Dendritic cell treated with granulocyte-macrophage colony-stimulating factor and Interleukin-4, amounts not matched to agents 40 ng/mL and 50 ng/mL, for 4 days (primary cell): ENCODE data around the gene CPEB3.
"Not testable (repeated sequence)": the region's sequence is repeated elsewhere in the genome, so short reads cannot be mapped to it uniquely, and the experiment has no call there.

Experiments
- H3K27ac Mint-ChIP-seq: one replicate; pipeline ENCODE4 v1.8.0; 2022; ENCODE audit warnings: mild to moderate bottlenecking, mixed read lengths
- H3K27me3 Mint-ChIP-seq: one replicate; pipeline ENCODE4 v1.8.0; 2022; ENCODE audit warnings: mild to moderate bottlenecking, mixed read lengths
- H3K36me3 Mint-ChIP-seq: one replicate; pipeline ENCODE4 v1.8.0; 2022; ENCODE audit warnings: low read depth, mixed read lengths
- H3K4me1 Mint-ChIP-seq: one replicate; pipeline ENCODE4 v1.8.0; 2022; ENCODE audit warnings: low read depth, mixed read lengths
- H3K4me3 Mint-ChIP-seq: one replicate; pipeline ENCODE4 v1.8.0; 2022; ENCODE audit warnings: mild to moderate bottlenecking, moderate library complexity, mixed read lengths
- H3K9me3 Mint-ChIP-seq: one replicate; pipeline ENCODE4 v1.8.0; 2022; ENCODE audit warnings: mixed read lengths
- intact Hi-C: fragments of 100-400 bp; cut with micrococcal nuclease; formaldehyde crosslinking; loops from one replicate; pipeline ENCODE4 v1.15.0; 2022

The CPEB3 gene

GRCh38 chr10:92130622-92131274 lies 160.1 kb downstream of the CPEB3 start:
- Mint-ChIP-seq H3K27me3 (no peaks in the 10 kb centered on the region), H3K4me1 (peaks cover 24% of the 10 kb centered on the region), H3K36me3 (peaks cover 9% of the 10 kb centered on the region), H3K9me3 (no peaks in the 10 kb centered on the region), H3K27ac (no peak overlapping the region), H3K4me3 (no peak overlapping the region)
- intact Hi-C loops: no loop called here

- peaks cover 23% of the 10 kb centered on the region for H3K4me1 Mint-ChIP-seq
- H3K27ac Mint-ChIP-seq: no peak overlapping the region
- no peaks in the 10 kb centered on the region for H3K27me3 Mint-ChIP-seq
- no peaks in the 10 kb centered on the region for H3K9me3 Mint-ChIP-seq
- intact Hi-C loops: no loop called here
- H3K36me3 Mint-ChIP-seq: no peaks in the 10 kb centered on the region
- H3K4me3 Mint-ChIP-seq: no peak overlapping the region
Measured at GRCh38 chr10:92126100-92126650, 164.7 kb downstream of the CPEB3 start.

- Mint-ChIP-seq H3K9me3 (no peaks in the 10 kb centered on the region), H3K4me1 (peaks cover 21% of the 10 kb centered on the region), H3K4me3 (no peak overlapping the region), H3K27ac (no peak overlapping the region), H3K27me3 (no peaks in the 10 kb centered on the region), H3K36me3 (no peaks in the 10 kb centered on the region)
- intact Hi-C loops: no loop called here
Measured at GRCh38 chr10:92125144-92125543, 165.7 kb downstream of the CPEB3 start.

GRCh38 chr10:92124616-92125143 lies 166.2 kb downstream of the CPEB3 start:
- H3K4me1 Mint-ChIP-seq: peaks cover 17% of the 10 kb centered on the region
- no peaks in the 10 kb centered on the region for H3K27me3 Mint-ChIP-seq
- no peak overlapping the region for H3K27ac Mint-ChIP-seq
- no peak overlapping the region for H3K4me3 Mint-ChIP-seq
- intact Hi-C loops: no loop called here
- H3K9me3 Mint-ChIP-seq: no peaks in the 10 kb centered on the region
- H3K36me3 Mint-ChIP-seq: no peaks in the 10 kb centered on the region

GRCh38 chr10:92124020-92124419 lies 166.9 kb downstream of the CPEB3 start:
- Mint-ChIP-seq H3K27ac (no peak overlapping the region), H3K4me3 (no peak overlapping the region), H3K4me1 (peaks cover 23% of the 10 kb centered on the region), H3K27me3 (no peaks in the 10 kb centered on the region), H3K36me3 (no peaks in the 10 kb centered on the region), H3K9me3 (no peaks in the 10 kb centered on the region)
- intact Hi-C loops: no loop called here

GRCh38 chr10:92122941-92123450 lies 167.9 kb downstream of the CPEB3 start:
- intact Hi-C loops: no loop called here
- Mint-ChIP-seq H3K9me3 (no peaks in the 10 kb centered on the region), H3K4me3 (no peak overlapping the region), H3K36me3 (no peaks in the 10 kb centered on the region), H3K27ac (no peak overlapping the region), H3K27me3 (no peaks in the 10 kb centered on the region), H3K4me1 (peaks cover 28% of the 10 kb centered on the region)

- H3K36me3 Mint-ChIP-seq: no peaks in the 10 kb centered on the region
- no peak overlapping the region for H3K4me3 Mint-ChIP-seq
- H3K27ac Mint-ChIP-seq: no peak overlapping the region
- H3K4me1 Mint-ChIP-seq: peaks cover 28% of the 10 kb centered on the region
- no peaks in the 10 kb centered on the region for H3K27me3 Mint-ChIP-seq
- no peaks in the 10 kb centered on the region for H3K9me3 Mint-ChIP-seq
- intact Hi-C loops: no loop called here
Measured at GRCh38 chr10:92121686-92122492, 169.0 kb downstream of the CPEB3 start.

GRCh38 chr10:92119340-92119739 lies 171.5 kb downstream of the CPEB3 start:
- Mint-ChIP-seq H3K27me3 (no peaks in the 10 kb centered on the region), H3K4me3 (no peak overlapping the region), H3K27ac (peak overlapping the region; percentile 37), H3K4me1 (peaks cover 17% of the 10 kb centered on the region), H3K36me3 (no peaks in the 10 kb centered on the region), H3K9me3 (no peaks in the 10 kb centered on the region)
- intact Hi-C loops: no loop called here

GRCh38 chr10:92114917-92115316 lies 176.0 kb downstream of the CPEB3 start:
- intact Hi-C loops, H3K36me3 Mint-ChIP-seq, H3K4me3 Mint-ChIP-seq, H3K27ac Mint-ChIP-seq, H3K9me3 Mint-ChIP-seq, H3K27me3 Mint-ChIP-seq: not testable (repeated sequence)
- H3K4me1 Mint-ChIP-seq: peaks cover 29% of the 10 kb centered on the region

- no peak overlapping the region for H3K27ac Mint-ChIP-seq
Measured at GRCh38 chr10:92113911-92114600, 176.8 kb downstream of the CPEB3 start.

GRCh38 chr10:92112462-92112861 lies 178.4 kb downstream of the CPEB3 start:
- H3K4me1 Mint-ChIP-seq: peaks cover 17% of the 10 kb centered on the region
- no peak overlapping the region for H3K4me3 Mint-ChIP-seq
- H3K36me3 Mint-ChIP-seq: no peaks in the 10 kb centered on the region
- intact Hi-C loops: no loop called here
- no peaks in the 10 kb centered on the region for H3K9me3 Mint-ChIP-seq
- H3K27me3 Mint-ChIP-seq: no peaks in the 10 kb centered on the region
- no peak overlapping the region for H3K27ac Mint-ChIP-seq

More at GRCh38 chr10:92113911-92114600, 176.8 kb downstream of the CPEB3 start:
- no peak overlapping the region for H3K4me3 Mint-ChIP-seq
- H3K27me3 Mint-ChIP-seq: no peaks in the 10 kb centered on the region
- H3K4me1 Mint-ChIP-seq: peaks cover 23% of the 10 kb centered on the region
- no peaks in the 10 kb centered on the region for H3K9me3 Mint-ChIP-seq
- intact Hi-C loops: no loop called here
- H3K36me3 Mint-ChIP-seq: no peaks in the 10 kb centered on the region

- Mint-ChIP-seq H3K4me1 (peaks cover 17% of the 10 kb centered on the region), H3K4me3 (no peak overlapping the region), H3K27me3 (no peaks in the 10 kb centered on the region), H3K36me3 (peaks cover 6% of the 10 kb centered on the region), H3K9me3 (no peaks in the 10 kb centered on the region), H3K27ac (no peak overlapping the region)
- intact Hi-C loops: no loop called here
Measured at GRCh38 chr10:92111336-92111939, 179.4 kb downstream of the CPEB3 start.

- H3K4me3 Mint-ChIP-seq: no peak overlapping the region
- intact Hi-C loops: no loop called here
- no peak overlapping the region for H3K27ac Mint-ChIP-seq
- peaks cover 11% of the 10 kb centered on the region for H3K36me3 Mint-ChIP-seq
- peaks cover 17% of the 10 kb centered on the region for H3K4me1 Mint-ChIP-seq
- no peaks in the 10 kb centered on the region for H3K9me3 Mint-ChIP-seq
- H3K27me3 Mint-ChIP-seq: no peaks in the 10 kb centered on the region
Measured at GRCh38 chr10:92110039-92110794, 180.7 kb downstream of the CPEB3 start.
